Superior temporal gyrus (tissue), 1 donor: ENCODE measurements around the gene BAIAP3.

ENCODE experiments used
- DNase-seq: peaks from one replicate; pipeline ENCODE4 v3.0.0-alpha.2; 2016; ENCODE audit errors: extremely low spot score

The BAIAP3 gene

DNA sequence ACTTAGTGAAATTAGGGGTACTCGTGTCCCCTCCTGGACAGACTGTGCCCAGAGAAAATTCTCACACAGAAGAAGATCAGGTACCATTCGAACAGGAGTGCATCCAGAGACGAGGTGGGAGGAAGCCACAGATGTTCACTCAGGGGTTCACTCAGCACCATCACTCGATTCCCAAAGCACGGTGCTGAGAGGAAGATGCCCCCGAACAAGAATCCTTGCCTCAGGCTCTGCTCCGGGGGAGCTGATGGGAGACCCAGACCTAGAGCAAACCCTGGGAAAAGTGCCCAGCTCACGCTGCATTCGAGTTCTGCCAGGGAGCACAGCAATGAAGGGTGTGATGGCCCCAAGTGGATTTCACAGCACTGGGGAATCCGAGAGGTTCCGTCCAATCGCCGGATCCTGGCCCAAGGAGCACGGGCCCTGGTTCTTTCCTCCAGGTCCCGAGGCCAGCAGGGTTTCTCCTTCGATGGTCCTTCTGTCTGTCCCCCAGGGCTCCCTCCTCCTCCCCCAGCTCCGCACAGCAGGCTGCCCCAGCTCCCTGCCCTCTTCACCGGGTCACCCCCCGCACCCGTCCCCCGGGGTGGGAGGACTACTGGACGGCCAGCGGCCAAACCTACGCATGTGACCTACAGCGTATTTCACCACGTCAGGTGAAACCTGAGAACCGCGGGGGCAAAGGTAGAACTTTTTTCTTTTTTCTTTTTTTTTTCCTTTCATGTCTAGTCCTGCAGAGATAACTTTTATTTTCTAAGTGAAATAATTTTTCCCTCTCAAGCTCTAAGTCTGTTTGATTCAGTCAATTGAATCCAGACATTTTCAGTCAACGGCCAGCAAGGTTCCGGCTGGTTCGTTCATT, 34.2 kb upstream of the BAIAP3 start:
- no peak for DNase-seq

DNA sequence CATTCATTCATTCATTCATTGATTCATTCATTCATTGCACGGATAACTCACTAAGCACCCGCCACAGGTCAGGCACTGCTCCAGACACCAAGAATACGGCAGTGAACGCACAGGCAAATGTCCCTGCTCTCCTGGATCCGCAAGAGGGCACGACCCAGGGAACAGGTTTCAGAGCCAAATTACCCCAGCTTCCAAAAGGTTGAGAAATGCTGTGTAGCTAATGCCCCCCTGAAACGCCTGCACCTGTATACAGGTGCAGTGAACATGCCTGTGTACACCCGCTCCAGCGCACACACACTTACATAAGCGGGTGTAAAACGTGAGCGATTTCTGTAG, 33.6 kb upstream of the BAIAP3 start:
- DNase-seq: no peak

DNA sequence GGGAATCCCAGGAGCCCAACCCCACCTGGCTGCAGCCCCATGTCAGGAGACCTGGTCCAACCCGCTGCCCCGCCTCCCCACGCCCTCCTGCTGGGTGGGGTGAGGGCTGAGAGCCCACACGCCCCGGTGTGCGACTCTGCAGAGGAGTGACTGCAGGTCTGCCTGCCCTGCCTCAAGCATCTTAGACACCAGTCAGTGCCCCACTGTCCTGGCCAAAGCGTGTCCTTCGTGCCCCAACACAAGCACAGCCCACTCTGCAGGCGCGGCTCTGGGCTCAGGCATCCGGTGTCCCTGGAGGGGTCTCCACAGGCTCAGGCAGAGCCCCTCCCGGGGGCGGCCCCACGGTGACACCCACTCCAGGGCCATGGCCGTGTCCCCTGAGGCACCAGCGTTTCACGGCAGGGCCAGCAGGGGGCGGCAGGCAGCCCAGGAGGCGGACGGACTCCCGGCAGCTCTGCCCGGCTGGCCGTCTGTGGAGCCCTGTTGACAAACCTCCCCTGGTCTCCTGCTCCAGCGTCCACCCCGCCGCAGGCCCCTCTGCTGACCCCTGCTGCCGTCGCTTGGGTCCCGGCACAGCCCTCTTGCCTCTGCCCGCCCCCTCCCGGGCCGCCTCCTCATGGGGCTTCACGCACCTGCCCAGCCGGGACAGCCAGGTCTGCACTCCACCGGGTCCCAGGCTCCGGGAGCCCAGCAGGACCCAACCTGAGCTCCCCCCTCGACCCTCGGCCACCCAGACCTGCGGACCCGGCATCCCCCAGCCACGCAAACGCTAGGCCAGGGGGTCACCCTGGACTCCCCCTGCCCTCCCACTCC, 32.6 kb upstream of the BAIAP3 start:
- peak; percentile 17 for DNase-seq

DNA sequence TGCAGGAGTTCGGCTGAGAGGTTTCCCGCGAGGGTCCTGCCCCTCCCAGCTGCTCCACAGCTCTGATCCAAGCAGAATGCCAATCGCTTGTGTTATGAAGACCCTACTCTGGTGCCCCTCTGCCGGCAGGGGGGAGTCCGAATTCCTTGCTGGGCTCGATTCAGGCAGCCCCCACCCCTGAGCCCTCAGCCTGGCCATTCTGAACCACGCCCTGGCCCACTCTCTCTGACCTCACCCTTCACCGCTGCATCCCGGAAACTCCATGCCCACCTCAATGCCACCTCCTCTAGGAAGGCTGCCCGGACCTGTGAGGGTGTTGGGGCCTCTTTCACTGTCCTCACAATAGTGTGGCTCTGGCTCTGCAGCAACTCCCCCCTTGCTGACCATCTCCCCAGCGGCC, 31.9 kb upstream of the BAIAP3 start:
- no peak for DNase-seq

DNA sequence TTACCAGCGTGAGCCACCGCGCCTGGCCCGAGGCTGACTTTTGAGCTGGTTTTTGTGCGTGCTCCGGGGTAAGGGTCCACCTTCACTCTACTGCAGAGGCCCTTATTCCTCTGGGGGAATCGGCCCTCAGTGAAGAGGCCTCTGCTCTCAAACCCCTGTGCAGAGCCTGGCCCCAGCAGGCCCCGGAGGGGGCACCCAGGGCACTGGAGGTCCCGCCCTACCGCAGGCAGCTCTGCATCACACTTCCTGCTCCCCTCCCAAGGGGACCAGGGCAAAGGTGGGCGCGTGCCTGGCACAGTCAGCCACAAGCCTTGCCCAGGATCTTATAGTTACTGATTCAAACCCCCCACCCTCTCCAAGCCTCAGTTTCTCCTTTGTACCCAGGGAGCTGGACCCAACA, 27.6 kb upstream of the BAIAP3 start:
- no peak for DNase-seq

DNA sequence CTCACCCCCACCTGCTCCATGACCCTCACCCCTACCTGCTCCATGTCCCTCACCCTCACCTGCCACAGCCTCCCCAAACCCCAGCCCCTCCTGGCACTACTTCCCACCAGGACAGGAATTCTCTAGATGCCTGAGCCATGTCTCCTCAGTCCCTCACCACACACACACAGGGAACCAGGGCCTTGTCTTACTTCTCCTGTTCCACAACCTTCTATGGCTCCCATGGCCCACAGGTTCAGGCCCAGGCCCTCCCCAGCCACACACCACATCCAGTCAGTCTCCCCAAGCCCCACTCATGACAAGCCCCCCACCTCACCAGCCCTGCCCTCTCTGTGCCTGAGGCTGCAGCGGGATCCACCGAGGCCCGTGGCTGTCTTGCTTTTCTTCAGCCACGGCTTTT, 27.1 kb upstream of the BAIAP3 start:
- DNase-seq: no peak

DNA sequence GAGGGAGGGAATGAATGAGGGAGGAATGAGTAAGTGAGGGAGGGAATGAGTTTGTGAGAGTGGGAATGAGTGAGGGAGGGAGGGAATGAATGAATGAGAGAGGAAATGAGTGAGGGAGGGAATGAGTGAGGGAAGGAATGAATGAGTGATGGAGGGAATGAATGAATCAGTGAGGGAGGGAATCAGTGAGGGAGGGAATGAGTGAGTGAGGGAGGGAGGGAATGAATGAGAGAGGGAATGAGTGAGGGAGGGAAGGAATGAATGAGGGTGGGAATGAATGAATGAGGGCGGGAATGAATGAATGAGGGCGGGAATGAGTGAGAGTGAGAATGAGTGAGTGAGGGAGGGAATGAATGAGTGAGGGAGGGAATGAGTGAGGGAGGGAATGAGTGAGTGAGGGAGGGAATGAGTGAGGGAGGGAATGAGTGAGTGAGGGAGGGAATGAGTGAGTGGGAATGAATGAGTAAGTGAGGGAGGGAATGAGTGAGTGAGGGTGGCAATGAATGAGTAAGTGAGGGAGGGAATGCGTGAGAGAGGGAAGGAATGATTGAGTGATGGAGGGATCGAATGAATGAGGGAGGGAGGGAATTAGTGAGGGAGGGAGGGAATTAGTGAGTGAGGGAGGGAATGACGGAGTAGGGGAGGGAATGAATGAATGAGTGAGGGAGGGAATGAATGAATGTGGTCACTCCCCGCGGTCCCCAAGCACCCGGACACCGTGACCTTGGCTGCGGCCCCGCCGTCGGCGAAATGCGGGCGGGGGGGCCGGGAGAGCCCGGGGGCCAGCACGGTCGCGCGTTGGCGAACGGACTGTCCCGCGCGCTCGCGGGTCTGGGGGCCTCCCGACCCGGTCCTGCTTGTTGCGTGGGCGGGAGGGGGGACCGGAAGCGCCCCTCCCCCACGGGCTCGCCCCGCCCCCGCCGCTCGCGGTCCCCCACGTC, 25.1 kb upstream of the BAIAP3 start:
- no peak for DNase-seq

DNA sequence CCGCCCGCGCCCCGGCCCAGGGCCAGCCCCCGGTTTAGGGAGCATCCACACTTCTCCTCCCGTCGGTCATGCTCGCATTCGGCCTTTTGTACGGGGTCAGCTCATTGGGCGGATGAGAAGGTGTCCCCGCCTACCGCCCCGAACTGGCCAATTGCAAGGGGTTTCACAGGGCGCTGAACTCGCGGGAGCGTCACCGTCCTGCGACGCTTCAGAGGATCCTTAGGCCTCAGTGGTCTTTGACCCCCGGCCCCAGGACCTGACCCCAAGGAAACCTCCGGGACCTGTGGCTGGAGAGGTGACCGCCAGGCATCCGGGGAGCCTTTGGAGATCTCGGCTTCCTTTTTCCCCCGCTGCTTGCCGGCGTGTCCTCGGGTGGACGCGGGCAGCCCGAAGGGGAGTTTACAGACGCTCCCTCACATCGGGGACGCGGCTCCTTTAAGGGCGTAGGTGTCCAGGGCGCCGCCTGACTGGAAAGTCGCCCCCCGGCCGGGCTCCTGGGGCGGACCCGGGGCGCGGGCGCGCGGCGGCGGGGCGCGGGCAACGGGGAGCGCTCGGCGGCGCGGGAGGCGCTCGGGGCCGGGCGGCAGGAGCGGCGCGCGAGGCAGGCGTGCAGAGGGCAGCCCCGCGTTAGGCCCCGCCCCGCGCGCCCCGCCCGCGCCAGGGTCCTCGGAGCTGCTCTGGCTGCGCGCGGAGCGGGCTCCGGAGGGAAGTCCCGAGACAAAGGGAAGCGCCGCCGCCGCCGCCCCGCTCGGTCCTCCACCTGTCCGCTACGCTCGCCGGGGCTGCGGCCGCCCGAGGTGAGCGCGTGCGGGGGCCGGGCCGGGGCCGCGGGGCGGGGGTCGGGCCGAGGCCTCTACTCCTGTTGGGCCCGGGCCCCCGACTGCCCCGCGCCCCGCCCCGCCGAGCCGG, 24.2 kb upstream of the BAIAP3 start, which contains the start of gene UBE2I:
Gene UBE2I, plus strand, starts transcription at position 660 of the 909 bp plus-strand sequence. CDS start 4,395 bp downstream, outside the sequence.
- peak; percentile 99 for DNase-seq

DNA sequence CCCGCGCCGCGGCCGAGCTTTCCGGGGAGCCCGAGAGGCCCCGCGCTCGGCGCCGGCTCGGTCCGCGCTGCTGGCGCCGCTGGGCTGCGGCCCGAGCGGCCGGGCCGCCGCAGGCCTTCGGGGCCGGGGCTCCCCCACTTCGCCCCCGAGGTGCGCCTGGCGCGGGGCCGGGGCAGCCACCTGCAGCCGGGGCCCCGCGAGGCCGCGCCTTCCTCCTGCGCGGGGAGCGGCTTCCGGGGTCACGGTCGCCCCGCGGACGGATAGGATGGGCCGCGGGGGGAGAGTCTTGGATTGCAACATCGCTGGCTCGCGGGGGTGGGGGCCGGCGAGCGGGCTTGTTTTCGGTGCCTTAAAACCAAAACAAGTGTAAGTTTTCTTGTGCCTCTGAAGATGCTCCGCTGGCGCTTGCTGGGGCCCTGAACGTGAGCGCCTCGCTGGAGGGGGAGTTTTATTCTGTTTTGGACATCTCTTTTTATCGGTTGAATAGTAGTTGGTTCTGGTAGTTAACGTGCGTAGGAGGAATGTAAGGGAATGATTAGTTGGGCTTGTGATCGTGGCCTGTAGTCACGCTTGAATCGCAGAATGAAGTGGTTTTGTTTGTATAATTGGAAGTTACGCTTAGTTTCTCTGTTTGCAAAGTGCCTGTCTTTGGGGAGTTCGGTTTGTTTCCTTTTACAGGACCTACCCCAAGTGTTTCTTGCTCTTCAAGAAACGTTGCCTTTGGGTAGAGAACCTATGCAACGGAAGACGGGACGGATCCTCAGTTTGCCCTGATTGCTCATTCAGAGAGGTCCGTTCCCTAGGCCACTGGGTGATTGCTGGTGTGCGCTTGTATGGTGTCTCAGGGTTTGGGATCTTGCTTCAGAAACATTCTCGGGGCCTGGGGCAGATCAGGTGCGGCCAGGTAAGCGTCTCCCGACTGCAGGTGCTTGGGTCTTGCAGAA, 23.3 kb upstream of the BAIAP3 start:
- peak; percentile 8 for DNase-seq

DNA sequence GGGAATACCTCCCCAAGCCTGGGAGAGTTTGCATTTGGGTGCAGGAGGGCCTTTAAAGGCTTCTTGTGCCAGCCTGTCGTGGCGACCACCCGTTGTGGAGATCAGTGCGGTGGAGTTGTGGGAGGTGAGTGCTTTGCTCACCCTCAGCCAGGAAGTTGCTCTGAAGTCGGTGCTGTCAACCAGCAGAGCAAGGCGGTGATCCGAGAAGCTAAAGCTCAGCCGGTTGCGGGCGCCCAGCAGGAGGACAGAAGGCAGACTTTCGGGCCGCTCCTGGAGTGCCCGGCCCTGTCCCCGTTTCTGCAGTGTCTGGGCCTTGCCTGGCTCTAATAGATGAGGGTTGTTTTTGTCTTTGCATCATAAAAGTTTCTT, 22.6 kb upstream of the BAIAP3 start:
- DNase-seq: no peak

DNA sequence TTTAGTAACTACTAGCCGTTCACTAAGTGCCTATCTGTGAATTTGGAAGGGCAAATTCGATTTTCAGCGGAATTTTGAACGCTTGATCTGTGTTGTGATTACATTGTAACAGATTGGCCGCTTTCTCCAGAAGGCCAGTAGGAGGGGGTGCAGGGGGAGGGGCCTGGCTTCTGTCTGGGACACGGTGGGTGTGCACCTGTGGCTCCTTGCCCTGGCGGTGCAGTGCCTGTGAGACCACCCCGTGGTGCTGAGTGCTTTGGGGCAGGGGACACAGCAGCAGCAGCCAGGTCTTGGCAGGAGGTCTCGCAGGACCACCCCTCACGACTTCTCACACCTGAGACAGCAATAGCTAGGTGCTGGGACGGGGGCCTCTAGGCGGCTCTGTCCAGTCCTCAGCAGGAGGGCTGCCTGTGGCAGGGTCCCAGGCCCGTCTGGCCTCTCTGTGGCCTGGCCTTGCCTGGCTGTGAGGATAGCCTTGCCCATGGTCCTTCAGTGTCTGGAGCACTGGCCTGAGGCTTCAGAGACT, 22.2 kb upstream of the BAIAP3 start:
- no peak for DNase-seq

DNA sequence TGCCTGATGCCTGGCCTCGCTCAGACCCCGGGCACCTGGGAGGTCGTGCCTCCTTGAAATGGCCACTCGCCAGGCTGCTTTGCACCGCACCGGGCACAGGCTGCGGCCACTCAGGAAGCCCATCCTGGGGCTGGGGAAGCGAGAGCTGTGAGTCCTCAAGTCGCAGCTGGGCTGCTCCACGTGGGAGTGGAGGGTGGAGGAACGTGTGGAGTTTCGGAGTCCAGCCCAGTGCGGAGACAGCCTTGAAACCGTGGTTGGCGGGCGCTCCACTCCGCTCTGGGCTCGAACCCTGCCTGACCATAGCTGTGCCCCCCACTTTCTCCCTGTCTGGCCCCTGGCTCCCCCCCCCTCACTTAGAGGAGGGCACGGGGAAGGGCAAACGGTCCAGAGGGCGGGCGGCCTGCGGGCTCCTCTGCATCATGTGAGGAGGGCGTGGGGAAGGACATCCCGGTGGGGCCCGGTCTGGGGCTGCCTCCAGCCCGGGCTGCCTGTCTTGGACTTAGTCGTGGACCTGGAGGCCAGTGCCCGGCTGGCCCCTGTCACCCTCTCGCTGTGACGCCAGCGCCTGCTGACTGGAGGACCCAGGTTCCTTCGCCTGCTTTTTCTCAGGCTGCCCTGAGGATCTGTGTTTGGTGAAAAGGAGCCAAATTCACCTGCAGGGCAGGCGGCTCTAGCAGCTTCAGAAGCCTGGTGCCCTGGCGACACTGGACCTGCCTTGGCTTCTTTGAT, 21.5 kb upstream of the BAIAP3 start:
- no peak for DNase-seq

DNA sequence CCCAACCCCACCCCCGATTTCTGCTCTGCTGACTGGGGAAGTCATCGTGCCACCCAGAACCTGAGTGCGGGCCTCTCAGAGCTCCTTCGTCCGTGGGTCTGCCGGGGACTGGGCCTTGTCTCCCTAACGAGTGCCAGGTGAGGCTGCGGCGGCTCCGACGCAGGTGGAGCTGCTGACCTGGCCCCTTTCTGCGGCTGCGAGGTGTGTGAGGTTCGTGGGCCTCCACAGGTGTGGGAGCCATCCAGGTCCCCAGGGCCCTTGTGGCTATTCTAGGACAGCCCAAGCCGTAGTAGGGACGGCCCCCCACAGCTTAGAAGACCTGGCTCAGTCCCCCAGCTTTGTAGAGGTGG, 21.0 kb upstream of the BAIAP3 start:
- no peak for DNase-seq

DNA sequence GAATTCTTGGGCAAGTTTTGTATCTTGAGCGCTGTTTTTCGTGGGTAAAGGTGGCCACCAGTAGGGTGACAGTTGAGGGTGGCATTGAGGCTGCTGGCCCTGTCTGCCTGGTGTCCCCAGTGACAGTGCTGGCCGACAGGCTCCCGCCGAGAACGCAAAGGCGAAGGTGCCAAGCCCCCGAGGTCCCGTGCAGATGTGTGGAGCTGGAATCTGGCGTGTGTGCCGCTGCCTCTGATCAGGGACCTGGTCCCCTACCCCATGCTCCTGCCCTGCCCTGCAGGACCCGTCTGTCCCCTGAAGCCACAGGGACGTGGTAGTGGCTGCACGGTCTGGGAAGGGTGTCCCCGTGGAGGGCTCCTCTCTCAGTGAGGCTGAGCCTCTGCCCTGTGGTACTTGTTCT, 20.5 kb upstream of the BAIAP3 start:
- no peak for DNase-seq

DNA sequence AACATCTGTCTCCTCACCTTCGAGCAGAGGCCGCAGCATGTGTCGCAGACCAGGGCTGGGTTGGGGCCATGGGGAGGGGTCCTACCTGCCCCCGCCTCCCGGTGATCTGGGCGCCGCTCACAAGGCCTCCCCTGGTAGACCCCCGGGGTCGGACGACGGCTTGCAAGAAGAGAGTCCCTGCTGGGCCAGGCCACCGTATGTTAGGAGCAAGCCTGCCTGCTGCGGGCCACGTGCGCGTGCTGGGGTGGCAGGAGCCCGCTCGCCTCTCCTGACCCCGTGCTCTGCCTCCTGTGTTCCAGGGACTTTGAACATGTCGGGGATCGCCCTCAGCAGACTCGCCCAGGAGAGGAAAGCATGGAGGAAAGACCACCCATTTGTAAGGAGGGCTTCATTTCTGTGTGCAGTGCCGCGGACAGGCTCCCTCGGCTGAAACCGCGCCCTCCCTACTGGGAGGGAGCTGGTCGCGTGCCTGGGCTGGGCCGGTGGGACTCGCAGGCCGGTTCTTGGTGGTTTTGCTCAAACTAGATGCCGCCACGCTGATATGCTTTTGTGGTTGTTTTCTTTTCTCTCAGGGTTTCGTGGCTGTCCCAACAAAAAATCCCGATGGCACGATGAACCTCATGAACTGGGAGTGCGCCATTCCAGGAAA, 19.6 kb upstream of the BAIAP3 start:
- no peak for DNase-seq

DNA sequence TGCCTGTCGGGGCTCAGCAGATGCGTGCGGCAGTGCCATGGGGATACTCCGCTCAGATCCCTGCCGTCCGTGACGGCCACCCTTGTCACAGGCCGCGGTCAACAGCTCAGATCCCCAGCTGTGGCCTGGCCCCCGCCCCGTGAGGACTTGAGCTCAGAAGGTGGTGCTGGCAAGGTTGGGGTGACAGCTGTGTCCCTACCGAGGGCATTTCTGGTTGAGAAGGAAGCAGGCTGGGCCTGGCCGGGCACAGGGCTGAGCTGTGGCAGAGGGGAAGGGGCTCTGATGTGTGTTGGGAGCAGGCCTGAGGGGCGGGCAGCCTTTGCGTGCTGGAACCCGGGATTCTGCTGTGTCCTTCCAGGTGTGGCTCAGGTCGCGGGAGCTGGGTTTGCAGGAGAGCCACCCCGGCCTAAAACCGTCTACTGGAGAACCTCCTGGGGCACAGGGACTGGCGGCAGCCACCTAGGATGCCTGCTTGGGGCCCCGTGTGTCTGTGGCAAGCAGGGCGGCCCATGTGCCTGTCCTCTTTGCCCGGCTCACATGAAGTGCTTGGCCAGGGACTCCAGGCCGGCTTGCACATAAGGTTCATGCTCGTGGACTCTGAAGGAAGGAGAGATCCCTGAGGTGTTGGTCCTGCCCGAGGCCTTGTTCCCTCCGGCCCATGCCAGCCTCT, 18.9 kb upstream of the BAIAP3 start:
- no peak for DNase-seq

DNA sequence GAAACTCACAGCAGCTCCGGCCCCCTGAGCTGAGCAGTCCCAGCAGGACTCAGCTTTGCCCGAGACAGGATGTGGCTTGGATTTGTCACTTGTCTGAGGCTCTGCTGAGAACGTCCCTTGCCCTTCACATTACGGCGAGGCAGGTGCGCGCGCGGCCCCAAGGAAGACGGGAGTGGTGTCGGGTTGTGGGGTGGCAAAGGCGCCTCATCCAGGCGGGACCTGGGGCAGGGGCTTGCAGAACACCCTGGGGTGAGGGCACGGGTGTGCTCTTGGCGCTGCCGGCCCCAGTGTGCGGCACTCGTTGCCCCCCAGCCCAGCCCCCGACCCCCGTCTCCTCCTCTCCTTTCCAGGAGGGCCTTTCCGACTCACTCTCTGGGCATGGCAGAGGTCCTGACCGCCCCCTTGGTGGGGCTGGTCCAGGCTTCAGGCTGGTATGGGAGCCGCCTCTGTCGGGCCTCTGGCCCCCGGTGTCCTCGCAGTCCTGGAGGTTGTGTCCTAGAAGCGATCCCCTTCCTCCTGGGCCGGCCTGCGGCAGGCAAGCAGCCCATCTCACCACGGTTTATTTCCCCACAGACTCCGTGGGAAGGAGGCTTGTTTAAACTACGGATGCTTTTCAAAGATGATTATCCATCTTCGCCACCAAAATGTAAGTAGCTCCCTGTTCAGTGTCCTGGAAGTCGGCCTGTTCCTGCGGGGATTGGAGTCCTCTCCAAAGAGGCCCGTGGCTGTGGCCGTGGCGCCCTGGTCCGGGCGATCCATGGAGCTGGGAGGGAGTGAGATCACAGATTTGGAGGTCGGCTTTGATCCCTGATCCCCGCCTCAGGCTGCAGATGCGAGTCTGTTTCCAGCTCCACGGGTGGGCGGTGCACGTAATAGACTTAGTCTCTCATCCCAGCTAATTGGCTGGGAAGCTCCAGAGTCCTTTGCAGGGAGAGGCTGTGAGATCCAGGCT, 18.1 kb upstream of the BAIAP3 start:
- no peak for DNase-seq
